SKM-1 (cell line): ENCODE measurements around the gene DGKQ.
A peak's percentile ranks its signal among the peaks of the same experiment; 100 is the strongest.
"Not testable (repeated sequence)": the region's sequence is repeated elsewhere in the genome, so short reads cannot be mapped to it uniquely, and the experiment has no call there.

Experiments used
- DNase-seq: peaks from one replicate; lab custom pipeline; 2025; ENCODE audit not compliant: unreplicated experiment; lab: John Stamatoyannopoulos, UW

The DGKQ gene

DNA sequence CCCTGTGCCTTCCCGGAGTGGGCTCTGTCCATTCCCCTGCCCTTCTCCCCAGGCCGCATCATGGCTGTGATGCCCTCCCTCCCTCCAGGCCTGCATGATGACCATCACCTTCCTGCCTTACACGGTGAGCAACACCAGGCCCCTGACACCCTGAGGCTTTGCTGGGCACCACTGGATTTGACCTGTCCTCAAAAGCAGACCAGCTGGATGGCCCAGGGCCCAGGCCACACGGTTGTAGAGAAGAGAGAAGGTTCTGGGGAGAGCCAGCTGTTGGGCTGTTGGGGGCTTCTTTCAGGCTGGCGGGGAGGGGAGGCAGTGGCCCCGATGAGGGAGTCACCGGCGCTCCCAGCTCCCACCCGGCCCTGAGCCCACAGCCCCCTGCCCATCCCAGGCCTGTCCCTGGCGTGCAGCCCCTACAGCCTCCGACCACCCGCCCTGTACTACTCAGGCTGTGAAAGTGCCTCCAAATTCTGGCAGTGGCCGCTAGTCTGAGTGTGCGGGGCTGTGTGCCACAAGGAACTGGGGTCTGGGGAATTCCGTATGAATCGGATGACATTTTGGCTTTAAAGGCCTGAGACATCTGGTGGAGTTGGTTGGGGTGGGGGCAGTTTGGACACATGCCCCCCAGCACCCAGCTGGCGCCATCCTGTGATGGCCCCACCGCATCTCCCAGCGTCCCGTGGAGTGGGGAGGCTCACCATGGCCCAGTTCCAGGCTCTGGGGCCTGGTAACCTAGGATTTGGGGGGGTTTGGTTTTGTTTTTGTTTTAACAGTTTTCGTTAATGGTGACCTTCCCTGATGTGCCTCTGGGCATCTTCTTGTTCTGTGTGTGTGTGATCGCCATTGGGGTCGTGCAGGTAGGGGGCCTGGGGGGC, 21.5 kb downstream of the DGKQ start:
- no peak for DNase-seq

DNA sequence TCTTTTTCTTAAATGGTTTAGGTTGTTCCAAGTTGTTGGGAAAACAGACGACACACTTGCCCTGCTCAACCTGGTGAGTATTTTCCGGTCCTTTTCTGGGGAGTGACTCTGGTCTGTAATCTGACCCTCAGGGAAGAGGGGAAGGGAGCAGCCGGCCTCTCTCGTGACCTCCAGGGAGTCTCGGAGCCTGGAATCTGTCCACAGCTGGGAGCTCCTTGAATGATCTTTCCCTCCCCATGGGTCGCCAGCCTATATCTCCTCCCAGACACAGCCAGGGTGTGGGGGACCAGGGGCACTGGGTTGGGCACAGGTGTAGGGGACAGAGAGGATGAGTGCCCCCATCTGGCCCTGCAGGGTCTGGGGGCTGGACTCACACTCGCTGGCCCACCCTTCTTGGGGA, 22.2 kb downstream of the DGKQ start:
- DNase-seq: no peak

DNA sequence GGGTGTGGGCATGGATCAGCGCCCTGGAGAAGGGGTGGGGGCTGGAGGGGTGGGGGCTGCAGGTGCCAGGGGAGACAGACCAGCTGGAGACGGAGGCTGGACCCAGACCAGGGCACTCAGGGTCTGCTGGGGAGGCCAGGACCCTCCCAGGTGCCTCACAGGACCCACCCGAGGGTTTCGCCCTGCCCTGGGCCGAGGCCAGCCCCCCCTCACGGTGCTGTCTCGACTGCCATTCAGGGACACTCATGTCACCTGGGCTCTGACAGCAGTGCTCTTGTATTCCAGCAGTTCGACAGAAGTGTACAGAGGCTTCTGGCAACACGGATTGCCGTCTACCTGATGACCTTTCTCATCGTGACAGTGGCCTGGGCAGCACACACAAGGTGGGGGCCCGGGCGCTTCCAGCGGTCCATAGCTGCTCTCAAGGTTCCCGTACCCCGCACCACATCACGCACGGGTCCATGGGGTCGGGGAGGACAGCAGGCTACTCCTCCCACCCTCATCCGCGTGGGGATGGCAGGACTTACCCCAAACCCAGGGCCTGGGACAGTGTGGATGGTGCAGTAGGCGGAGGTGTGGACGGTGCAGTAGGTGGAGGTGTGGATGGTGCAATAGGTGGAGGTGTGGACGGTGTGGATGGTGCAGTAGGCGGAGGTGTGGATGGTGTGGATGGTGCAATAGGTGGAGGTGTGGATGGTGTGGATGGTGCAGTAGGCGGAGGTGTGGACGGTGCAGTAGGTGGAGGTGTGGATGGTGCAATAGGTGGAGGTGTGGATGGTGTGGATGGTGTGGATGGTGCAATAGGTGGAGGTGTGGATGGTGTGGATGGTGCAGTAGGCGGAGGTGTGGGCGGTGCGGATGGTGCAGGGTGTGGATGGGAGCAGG, 23.0 kb downstream of the DGKQ start:
- no peak for DNase-seq

- no peak for DNase-seq
Observed at GRCh38 chr4:949656-950055, 23.7 kb downstream of the DGKQ start.

DNA sequence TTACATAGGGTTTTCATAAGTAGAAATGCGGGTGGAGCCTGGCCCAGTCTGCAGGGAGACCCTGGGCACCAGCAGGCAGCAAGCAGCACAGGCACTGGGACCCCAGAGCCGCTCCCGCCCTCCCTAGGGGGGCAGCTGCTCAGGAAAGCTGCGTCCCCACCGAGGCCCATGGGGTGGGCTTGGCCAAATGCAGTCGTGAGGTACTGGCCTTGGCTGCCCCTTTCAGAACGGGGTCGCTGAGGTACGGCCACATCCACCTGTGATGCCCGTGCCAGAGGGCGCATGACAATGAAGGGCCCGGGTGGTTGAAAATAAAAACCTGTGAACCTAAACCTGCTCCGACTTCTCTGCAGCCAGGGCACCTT, 24.5 kb downstream of the DGKQ start:
- DNase-seq: no peak

DNA sequence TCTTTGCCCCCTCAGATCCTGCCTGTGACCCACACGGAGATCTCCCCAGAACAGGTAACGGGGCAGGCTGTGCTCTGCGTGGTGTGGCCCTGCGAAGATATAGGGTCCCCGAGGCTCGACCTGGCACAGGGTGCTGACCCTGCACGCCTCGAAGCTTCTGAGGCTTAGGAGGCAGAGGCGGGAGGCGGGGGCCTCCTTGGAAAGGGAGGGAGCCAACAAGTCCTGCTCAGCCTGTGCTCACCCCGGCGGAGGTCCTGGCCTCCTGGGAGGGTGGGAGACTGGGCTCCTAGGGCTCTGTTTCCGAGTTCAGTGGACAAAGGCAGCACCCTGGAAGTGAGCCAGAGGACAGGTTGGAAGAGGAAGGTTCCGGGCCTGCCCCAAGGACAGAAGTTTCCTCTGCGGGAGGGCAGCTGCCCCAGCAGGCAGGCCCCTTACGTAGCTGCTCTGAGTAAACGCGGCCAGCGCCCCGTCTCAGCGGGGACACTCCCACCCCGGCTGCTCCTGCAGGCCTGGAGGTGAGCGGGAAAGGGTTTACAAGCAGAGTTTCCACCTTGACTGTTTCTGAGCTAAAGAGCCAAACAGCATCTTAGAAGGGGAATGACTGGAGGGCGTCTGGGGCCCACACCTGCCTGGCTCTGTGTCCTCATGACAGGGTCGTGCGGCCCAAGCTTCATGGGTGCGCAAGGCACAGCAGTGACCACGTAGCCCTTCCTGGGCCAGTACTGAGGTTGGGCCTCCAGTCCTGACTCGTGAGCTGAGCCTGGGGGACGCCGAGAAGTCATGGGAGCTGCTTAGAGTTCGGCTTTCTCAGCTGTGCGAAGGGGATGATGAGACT, 25.1 kb downstream of the DGKQ start:
- DNase-seq: no peak

DNA sequence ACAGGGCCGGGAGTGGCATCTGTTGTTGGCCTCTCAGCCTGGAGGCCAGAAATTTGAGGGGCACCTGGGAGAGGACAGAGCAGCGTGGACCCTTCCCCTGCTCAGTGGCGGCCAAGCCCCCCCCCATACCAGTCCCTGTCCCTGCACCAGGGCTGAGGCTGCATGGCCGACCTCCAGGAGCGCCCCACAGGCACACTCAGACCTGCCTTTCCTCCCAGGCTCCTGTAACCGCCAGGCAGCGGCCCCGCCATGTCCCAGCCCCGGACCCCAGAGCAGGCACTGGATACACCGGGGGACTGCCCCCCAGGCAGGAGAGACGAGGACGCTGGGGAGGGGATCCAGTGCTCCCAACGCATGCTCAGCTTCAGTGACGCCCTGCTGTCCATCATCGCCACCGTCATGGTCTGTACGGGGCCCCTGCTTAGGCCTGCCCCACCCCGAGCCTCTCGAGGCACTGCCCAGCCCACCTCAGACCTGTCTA, 25.8 kb downstream of the DGKQ start:
- DNase-seq: no peak

GRCh38 chr4:946517-947471, 26.6 kb downstream of the DGKQ start:
- no peak for DNase-seq

DNA sequence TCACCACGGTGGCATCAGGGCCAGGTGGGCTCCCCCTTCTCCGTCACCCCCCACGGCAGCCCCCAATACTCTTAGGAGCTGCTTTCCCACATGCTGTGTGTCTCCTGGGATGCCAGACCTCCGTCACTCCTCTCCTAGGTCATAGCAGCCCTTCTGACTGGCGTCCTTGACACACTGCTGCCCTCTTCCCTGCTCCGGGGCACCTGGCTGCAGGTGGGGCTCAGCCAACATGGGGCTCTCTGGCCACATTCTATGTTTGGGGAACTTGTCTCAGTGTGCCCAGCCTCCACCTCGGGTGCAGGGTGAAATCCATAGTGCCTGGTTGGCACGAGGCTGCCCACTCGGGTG, 27.3 kb downstream of the DGKQ start:
- DNase-seq: no peak

DNA sequence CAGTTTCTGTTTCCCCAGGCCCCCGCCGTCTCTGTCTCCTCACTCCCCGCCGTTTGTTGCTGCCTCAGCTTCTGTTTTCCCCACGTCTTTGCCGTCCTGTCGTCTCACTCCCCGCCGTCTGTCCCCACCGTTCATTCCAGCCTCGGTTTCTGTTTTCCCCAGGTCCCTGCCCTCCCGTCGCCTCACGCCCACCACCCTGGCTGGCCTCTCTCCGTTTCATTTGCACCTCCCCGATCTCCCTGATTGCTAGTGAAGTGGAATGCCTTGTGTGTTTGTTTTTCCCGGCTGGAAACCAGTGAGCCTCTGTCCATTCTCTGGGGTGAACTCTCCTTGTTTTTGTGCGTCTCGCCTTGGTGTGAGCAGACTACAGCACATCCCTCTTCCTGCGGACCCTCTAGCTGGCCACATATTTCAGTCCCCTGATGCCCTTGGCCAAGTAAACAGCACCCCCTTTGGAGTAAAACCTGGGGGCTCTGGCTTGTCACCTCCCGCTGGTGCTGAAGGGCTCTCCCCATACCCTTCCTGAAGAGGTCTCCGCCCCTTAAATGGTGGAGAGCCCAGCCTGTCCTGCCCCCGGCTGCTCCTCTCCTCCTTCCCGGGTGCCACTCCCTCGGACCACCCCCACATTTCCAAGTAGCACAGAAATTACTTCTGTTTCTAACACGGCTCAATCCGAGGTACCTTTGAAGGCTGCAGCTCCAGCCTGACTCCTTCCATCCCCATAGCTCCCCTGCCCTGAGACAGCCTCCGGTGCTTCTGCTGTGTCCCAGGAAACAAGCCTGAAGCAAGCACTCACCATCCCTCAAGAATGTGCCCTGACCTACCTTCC, 27.9 kb downstream of the DGKQ start:
- DNase-seq: no peak

DNA sequence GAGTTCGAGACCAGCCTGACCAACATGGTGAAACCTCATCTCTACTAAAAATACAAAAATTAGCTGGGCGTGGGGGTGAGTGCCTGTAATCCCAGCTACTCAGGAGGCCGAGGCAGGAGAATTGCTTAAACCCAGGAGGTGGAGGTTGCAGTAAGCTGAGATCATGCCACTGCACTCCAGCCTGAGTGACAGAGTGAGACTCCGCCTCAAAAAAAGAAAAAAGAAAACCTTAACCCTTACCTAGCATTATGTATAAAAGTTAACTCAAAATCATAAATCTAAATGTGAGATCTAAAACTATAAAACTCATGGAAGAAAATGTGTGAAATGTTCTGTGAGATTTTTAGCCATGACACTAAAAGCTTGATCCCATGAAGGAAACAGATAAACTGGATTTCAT, 33.9 kb downstream of the DGKQ start:
- not testable (repeated sequence) for DNase-seq

- DNase-seq: no peak
Observed at GRCh38 chr4:932713-933070, 40.7 kb downstream of the DGKQ start.

GRCh38 chr4:931960-932712, 41.2 kb downstream of the DGKQ start, which contains the start of the genes GAK and TMEM175:
GAK (minus strand) TSS chr4:932316; CDS start chr4:932187, 129 bp downstream.
TMEM175 (plus strand) TSS chr4:932460; CDS start chr4:947740, 15,280 bp downstream.
- DNase-seq: peak; percentile 96

DNA sequence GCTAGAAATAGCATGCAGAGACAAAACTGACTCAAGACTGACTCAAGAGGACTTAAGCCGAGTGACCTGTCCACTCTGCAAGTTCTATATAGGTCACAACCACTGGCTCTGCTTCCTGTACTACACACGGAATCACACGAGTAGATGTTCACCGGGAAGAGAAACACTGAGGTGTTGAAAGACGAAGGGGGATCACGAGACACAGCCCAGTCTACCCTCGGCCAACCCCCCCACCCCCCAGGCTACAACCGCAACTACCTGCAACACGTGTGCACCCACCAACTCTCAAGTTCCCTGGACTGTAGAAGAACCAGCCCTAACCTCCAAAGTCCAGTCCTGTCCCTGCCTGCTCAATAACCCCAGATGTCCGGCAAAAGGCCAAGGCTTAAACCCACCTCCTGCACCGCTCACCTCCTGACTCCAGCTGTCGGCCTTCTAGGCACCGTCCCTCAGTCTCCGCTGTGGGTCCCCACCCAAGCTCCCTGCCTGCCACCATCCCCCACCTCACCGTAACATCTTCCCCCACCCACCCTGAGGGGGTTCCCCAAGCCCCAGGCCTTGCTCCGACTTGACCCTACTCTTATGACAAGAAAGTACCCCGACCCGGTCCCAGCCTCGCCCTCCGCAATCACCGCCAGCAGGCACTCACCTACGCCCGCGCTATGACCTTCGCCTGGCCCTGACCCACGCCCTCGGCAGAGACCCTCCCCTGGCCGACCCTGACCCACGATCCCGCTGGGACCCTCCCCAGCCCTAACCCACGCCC, 42.0 kb downstream of the DGKQ start:
- no peak for DNase-seq

- DNase-seq: no peak
Observed at GRCh38 chr4:930827-931193, 42.6 kb downstream of the DGKQ start.

GRCh38 chr4:930028-930551, 43.3 kb downstream of the DGKQ start:
- DNase-seq: peak; percentile 73

DNA sequence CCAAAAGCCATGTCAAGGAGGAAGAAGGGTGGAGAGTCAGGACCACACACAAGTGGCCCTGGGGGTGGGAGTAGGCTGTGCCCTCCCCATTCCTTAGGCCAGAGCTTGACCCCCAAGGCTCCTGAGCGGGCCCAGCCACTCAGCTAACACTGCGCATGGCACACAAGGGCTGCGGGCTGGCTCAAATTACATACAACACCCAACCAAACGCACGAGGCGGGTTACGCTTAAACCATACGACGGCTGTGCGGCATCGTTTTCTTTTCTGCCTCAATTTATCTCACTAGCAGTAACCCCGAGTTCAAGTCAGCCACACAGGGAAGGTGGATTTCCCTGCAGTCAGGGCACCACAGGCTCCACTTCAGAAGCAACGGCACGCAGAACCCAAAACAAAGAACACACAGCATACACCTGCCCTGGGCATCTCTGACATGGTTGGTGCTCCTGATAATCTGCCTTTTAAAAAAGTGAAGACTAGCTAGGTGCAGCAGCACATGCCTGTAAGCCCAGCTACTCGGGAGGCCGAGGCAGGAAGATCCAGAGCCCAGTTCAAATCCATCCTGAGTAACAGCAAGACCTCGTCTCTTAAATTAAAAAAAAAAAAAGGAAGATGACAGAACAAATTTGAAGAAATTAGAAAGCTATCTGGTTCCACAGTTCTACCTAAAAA, 44.1 kb downstream of the DGKQ start:
- DNase-seq: no peak
